Measurements from ENCODE around the gene ASF1A.

DNA sequence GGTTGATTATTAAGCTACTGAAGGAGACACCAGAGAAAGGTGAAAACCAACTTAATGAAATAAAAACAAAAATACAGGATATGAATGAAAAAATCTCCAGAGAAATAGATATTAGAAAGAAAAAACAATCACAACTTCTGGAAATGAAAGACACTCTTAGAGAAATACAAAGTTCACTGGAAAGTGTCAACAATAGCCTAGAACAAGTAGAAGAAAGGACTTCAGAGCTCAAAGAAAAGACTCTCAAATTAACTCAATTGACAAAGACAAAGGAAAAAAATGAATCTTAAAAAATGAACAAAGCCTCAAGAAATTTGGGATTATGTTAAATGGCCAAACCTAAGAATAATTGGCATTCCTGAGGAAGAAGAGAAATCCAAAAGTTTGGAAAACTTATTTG lies 51.3 kb downstream of the ASF1A start:
- TF ChIP-seq, protein P1, sequence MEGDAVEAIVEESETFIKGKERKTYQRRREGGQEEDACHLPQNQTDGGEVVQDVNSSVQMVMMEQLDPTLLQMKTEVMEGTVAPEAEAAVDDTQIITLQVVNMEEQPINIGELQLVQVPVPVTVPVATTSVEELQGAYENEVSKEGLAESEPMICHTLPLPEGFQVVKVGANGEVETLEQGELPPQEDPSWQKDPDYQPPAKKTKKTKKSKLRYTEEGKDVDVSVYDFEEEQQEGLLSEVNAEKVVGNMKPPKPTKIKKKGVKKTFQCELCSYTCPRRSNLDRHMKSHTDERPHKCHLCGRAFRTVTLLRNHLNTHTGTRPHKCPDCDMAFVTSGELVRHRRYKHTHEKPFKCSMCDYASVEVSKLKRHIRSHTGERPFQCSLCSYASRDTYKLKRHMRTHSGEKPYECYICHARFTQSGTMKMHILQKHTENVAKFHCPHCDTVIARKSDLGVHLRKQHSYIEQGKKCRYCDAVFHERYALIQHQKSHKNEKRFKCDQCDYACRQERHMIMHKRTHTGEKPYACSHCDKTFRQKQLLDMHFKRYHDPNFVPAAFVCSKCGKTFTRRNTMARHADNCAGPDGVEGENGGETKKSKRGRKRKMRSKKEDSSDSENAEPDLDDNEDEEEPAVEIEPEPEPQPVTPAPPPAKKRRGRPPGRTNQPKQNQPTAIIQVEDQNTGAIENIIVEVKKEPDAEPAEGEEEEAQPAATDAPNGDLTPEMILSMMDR (conservative IDR thresholded peaks at IDR 0.05; ENCODE audit: low read length): no peak
- TF ChIP-seq EZH2phosphoT487 (IDR thresholded peaks at IDR 0.05; ENCODE audit: borderline replicate concordance): no peak

Measured in Loucy (cell line).